Raji (cell line): ENCODE results near the gene CST1.
"Not testable (repeated sequence)": the region's sequence is repeated elsewhere in the genome, so short reads cannot be mapped to it uniquely, and the experiment has no call there.

Source experiments
- POLR2A ChIP-seq: IDR thresholded peaks from 2 replicates; pipeline ENCODE4 v1.6.1; 2011; ENCODE audit warnings: low read depth, low read length, control low read depth; ENCODE audit not compliant: insufficient read depth

The CST1 gene, protein sequence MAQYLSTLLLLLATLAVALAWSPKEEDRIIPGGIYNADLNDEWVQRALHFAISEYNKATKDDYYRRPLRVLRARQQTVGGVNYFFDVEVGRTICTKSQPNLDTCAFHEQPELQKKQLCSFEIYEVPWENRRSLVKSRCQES

DNA sequence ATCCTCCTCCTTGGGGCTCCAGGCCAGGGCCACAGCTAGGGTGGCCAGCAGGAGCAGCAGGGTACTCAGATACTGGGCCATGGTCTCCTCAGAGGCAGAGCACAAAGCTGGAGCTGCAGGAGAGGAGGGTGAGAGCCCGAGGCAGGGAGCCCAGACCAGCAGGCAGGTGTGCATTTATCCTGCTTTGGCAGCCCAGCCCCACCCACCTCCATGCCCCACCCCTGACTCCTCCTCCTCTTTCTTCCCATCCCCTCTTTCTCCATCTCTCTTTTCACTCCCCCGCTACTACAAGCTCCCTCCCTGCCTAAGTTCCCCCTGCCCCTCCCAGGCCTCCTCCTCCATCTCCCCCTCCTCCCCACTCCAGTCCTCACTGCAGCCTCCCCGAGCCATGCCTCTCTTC is at the start of gene CST1:
Gene CST1 (minus strand): TSS at position 150 of the 400 bp plus-strand sequence. CDS start 69 bp downstream, at position 81.
- not testable (repeated sequence) for TF ChIP-seq POLR2A

- no peak for TF ChIP-seq POLR2A
These were observed 44.8 kb upstream of the CST1 start for GRCh38 chr20:23795526-23795925.

DNA sequence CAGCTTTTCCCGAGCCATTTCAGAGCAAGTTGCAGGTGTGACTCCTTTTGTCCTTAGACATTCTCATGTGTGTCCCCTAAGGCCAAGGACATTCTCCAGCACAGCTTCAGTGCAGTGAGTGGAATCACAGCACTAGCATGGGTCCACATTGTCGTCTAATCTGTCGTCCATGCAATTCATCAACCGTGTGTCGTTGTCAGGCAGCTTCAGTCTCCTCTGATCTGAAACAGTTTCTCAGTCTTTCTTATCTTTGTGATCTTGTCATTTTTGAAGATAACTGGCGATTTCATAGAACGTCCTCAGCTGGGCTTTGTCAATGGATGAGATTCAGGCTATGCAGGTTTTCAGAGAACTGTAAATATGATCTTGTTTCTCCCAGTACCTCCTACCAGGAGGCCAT is 44.1 kb upstream of the CST1 start:
- no peak for TF ChIP-seq POLR2A

GRCh38 chr20:23794065-23794464 is 43.3 kb upstream of the CST1 start:
- no peak for TF ChIP-seq POLR2A

GRCh38 chr20:23783447-23783846 is 32.7 kb upstream of the CST1 start:
- no peak for TF ChIP-seq POLR2A

DNA sequence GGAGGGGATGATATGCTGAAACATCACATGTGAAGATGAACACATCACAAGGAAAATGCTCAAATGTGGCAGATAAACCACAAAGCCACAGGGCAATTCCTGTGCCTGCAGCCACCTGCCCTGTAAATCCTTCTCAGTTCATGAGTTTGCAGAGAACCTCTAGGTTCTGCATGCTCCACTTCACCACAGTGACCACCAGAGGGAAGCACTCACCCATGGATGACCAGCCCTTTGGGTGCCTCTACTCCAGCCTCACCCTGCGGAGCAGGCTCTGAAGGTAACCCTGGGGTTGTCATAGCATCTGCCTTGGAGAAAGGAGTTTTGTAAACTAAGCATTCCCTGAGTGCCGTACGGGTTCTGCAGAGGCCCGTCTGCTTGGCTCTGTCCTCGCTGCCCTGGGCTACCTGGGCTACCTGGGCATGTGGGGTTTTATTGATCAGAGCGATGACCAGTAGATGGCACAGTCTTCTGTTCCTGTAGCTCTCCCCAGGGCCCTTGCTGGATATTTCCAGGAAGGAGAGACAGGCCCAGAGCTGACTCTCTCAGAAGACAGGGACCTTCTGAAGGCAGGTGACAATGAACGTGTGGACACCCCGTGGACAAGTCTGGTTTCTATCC is 31.7 kb upstream of the CST1 start:
- no peak for TF ChIP-seq POLR2A

GRCh38 chr20:23776067-23776771 is 25.5 kb upstream of the CST1 start:
- TF ChIP-seq POLR2A = no peak

- no peak for TF ChIP-seq POLR2A
These were observed 23.3 kb upstream of the CST1 start for GRCh38 chr20:23774081-23774480.

DNA sequence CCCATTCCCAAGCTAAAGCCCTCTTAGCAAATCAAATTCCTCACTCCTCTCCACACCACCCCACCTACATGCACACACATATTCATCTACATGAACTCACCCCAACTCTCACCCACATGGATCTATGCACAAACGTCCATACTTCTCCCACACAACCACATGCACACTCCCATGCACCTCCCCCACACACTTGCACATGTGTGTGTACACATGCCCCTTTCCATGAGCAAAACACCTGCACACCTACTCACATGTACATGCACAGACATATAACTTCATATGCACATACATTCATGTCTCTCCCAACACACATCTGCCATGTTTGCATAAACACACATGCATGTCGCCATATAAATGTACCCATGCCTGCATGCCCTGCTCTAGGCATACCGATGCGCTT is 22.8 kb upstream of the CST1 start:
- TF ChIP-seq POLR2A = no peak

- no peak for TF ChIP-seq POLR2A
These were observed 22.4 kb upstream of the CST1 start for GRCh38 chr20:23773127-23773526.

GRCh38 chr20:23772074-23772473 is 21.3 kb upstream of the CST1 start:
- TF ChIP-seq POLR2A = no peak

DNA sequence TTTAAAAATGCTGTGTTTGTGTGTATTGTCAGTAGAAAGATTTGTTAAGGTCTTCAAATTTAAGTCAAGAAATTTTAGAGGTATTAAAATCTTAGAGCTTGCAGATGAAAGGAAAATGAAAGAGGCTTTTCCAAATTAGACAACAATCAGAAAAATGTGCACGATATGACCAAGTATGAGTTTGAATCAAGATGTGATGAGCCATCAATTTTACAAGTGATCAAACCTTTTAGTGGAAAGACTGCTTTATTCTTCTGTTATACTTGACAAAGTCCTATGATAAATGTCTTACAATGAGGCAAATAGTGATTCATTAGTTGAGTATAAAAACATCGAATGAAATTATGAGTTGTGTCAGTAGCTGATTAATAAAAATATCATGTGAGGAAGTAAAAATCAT is 19.6 kb upstream of the CST1 start:
- TF ChIP-seq POLR2A = no peak

DNA sequence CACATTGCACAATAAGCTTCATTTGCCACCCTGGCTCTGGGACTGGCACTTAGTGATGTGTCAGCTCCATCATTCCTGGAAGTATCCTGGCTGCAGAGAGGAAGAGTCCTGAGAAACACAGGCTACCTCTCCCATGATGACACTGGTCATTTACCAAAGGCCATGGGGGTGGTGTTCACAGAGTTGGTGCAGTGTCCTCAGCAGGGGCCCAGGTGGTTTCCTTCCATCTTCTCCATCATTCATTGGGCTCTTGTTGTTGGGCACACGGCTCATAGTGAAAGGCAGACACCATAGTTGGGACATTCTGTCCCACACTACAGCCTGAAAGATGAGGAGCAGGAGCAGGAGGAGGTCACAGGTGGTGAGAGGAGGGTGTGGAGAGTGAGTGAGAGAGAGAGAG is 15.8 kb upstream of the CST1 start:
- TF ChIP-seq POLR2A = no peak

DNA sequence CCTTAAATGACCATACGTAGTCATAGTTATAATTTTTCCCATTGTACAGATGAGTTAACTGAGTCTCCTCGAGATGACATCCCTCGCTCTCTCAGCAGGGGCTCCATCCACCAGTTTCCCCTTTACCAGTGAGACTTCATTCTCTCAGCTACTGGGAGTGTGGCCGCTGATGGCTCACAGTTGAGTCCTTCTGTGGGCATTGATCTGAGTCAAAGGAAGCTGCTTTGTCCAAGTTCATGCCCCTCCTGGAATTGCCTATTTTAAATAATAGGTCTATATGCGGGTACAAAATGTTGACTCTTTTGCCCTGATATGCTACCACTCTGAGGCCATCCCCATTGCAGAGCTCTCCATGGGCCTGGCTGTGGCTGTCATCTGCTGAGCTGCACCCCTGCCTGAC is 14.8 kb upstream of the CST1 start:
- no peak for TF ChIP-seq POLR2A

GRCh38 chr20:23763345-23763744 is 12.6 kb upstream of the CST1 start:
- no peak for TF ChIP-seq POLR2A

DNA sequence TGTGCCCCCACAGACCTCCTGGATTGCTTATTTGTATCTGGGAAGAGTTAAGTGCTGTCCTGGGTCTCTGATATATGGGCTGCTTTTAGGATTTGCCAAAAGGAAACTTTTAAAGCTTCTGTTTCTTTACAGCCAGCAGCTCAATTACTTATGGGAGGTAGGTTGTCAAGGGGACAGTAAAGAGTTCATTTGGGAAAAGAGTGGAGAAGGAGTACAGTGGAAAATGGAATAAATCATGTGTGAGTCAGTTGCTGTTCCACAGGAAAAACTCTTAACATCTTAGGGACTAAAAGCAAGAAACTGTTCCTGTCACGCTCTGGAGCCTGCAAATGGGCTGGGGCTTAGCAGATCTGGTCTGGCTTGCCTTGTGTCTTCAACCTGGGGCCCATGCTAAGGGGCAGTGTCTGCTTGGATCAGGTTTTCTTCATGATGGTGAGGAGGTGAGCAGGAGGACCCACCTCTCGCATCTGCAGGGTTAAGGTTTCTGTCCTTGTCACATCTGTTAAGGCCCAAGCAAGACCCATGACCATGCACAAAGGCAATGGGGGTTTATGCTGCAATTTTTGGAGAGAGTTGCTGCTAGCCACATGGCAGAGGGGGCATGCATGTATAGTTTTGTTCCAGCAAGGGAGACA is 8.7 kb upstream of the CST1 start:
- TF ChIP-seq POLR2A = no peak
